ENCODE measurements around the gene RHBDL1. TPM values are rescaled to one million over a fixed set of nuclear protein-coding genes. Genes with fewer than 3 reads are reported as not detected.
"Not testable (repeated sequence)": the region's sequence is repeated elsewhere in the genome, so short reads cannot be mapped to it uniquely, and the experiment has no call there.

RHBDL1 gene
- total RNA-seq, 1 donor from 2014 or later = 6.1 TPM

GRCh38 chr16:687499-687898 lies 12.0 kb downstream of the RHBDL1 start:
- H3K27me3 Mint-ChIP-seq (ENCODE audit: low read depth) = peaks cover 19% of the 10 kb centered on the region
- peak overlapping the region; percentile 6 for H3K4me3 Mint-ChIP-seq
- H3K36me3 Mint-ChIP-seq = peaks cover 3% of the 10 kb centered on the region
- no peak for TF ChIP-seq CTCF (IDR thresholded peaks at IDR 0.05; ENCODE audit: unreplicated experiment)
- no peak overlapping the region for H3K27ac Mint-ChIP-seq
- no peak for DNase-seq (ENCODE audit: low spot score in 2 of 2, unreplicated experiment in 2 of 2)
- peaks cover 18% of the 10 kb centered on the region for H3K4me1 Mint-ChIP-seq
- no peaks in the 10 kb centered on the region for H3K9me3 Mint-ChIP-seq

- Mint-ChIP-seq H3K4me3 (peak overlapping the region; percentile 89), H3K27me3 (ENCODE audit: low read depth) (peaks cover 35% of the 10 kb centered on the region), H3K27ac (no peak overlapping the region), H3K4me1 (peaks cover 17% of the 10 kb centered on the region), H3K9me3 (no peaks in the 10 kb centered on the region), H3K36me3 (peaks cover 2% of the 10 kb centered on the region)
- no peak for TF ChIP-seq CTCF (IDR thresholded peaks at IDR 0.05; ENCODE audit: unreplicated experiment)
- DNase-seq (ENCODE audit: low spot score in 2 of 2, unreplicated experiment in 2 of 2) = no peak
These were observed 13.9 kb downstream of the RHBDL1 start for GRCh38 chr16:689175-689897.

- Mint-ChIP-seq H3K4me1 (peaks cover 20% of the 10 kb centered on the region), H3K4me3 (peak overlapping the region; percentile 89), H3K27me3 (ENCODE audit: low read depth) (peaks cover 51% of the 10 kb centered on the region)
- H3K9me3 Mint-ChIP-seq; DNase-seq (ENCODE audit: low spot score in 2 of 2, unreplicated experiment in 2 of 2); H3K27ac Mint-ChIP-seq; H3K36me3 Mint-ChIP-seq: not testable (repeated sequence)
These were observed 15.8 kb downstream of the RHBDL1 start for GRCh38 chr16:691242-691641.

GRCh38 chr16:692356-693108 lies 17.1 kb downstream of the RHBDL1 start:
- Mint-ChIP-seq H3K4me1 (peaks cover 20% of the 10 kb centered on the region), H3K27me3 (ENCODE audit: low read depth) (peaks cover 62% of the 10 kb centered on the region), H3K36me3 (no peaks in the 10 kb centered on the region), H3K27ac (no peak overlapping the region), H3K4me3 (peak overlapping the region; percentile 6), H3K9me3 (no peaks in the 10 kb centered on the region)
- DNase-seq (ENCODE audit: low spot score in 2 of 2, unreplicated experiment in 2 of 2) = no peak
- TF ChIP-seq CTCF (IDR thresholded peaks at IDR 0.05; ENCODE audit: unreplicated experiment) = no peak

GRCh38 chr16:693364-693763 lies 17.9 kb downstream of the RHBDL1 start:
- Mint-ChIP-seq H3K4me3 (no peak overlapping the region), H3K9me3 (no peaks in the 10 kb centered on the region), H3K4me1 (peaks cover 20% of the 10 kb centered on the region), H3K27ac (no peak overlapping the region), H3K27me3 (ENCODE audit: low read depth) (peaks cover 71% of the 10 kb centered on the region), H3K36me3 (no peaks in the 10 kb centered on the region)
- DNase-seq (ENCODE audit: low spot score in 2 of 2, unreplicated experiment in 2 of 2) = no peak
- TF ChIP-seq CTCF (IDR thresholded peaks at IDR 0.05; ENCODE audit: unreplicated experiment) = no peak

- H3K4me1 Mint-ChIP-seq = peaks cover 18% of the 10 kb centered on the region
- H3K4me3 Mint-ChIP-seq = no peak overlapping the region
- no peak overlapping the region for H3K27ac Mint-ChIP-seq
- H3K27me3 Mint-ChIP-seq (ENCODE audit: low read depth) = peaks cover 75% of the 10 kb centered on the region
- H3K36me3 Mint-ChIP-seq = no peaks in the 10 kb centered on the region
- TF ChIP-seq CTCF (IDR thresholded peaks at IDR 0.05; ENCODE audit: unreplicated experiment) = no peak
- DNase-seq (ENCODE audit: low spot score in 2 of 2, unreplicated experiment in 2 of 2) = no peak
- H3K9me3 Mint-ChIP-seq = no peaks in the 10 kb centered on the region
These were observed 18.3 kb downstream of the RHBDL1 start for GRCh38 chr16:693766-694165.

All from mesothelial cell of epicardium (in vitro differentiated cells).